Stimulated activated CD4-positive, alpha-beta T cell treated with anti-CD3 and anti-CD28 coated beads, Interleukin-1b, Interleukin-23, amount 100 ng/mL, for 24 hours (primary cell): ENCODE measurements around the gene KCNJ18.
"Not testable (repeated sequence)": the region's sequence is repeated elsewhere in the genome, so short reads cannot be mapped to it uniquely, and the experiment has no call there.

ENCODE experiments used
- DNase-seq, 4 experiments: peaks; one replicate each; pipeline ENCODE4 v3.0.0-alpha.2; 2020; ENCODE audit warnings: low read depth in 4 of 4, low spot score in 1 of 4

Gene KCNJ18

GRCh38 chr17:21691883-21692703, at the start of gene KCNJ18:
TSS of gene KCNJ18 (plus strand) at chr17:21692523. CDS start at chr17:21702787, 10,264 bp downstream.
- DNase-seq: not testable (repeated sequence)

DNA sequence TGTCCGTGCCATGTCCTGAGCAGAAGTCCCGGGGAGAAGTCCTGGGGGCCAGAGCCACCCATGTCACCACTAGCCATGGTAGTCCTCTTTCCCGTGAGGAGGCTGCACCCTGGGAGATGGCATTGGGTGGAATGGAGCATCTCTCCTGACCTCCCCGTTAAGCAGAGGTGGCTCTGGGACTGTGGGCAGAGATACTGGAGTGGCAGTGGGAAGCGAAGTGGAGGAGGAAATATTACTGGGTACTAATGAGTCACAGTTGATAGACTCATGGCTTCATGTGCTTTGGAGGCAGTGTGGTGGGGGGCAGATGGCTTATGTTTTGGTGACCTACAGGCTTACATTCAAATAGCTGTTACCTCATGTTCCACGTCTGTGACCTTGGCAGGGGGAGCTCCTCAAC, 44.2 kb upstream of the KCNJ18 start:
- not testable (repeated sequence) for DNase-seq

DNA sequence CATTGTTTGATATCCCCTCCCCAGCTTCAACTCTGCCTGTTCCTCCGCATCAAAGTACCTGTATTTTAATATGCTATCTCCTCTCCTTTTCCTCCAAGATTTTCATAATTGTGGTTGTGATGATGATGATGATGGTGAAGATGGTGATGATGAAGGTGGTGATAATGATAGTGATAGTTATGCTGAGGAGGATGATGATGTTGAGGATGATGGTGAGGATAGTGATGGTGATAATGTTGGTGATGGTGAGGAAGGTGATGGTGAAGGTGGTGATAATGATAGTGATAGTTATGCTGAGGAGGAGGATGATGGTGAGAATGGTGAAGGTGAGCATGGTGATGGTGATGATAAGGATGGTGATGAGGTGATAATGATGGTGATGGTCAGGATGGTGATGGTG, 42.3 kb upstream of the KCNJ18 start:
- not testable (repeated sequence) for DNase-seq

GRCh38 chr17:21652049-21652448, 40.3 kb upstream of the KCNJ18 start:
- not testable (repeated sequence) for DNase-seq

DNA sequence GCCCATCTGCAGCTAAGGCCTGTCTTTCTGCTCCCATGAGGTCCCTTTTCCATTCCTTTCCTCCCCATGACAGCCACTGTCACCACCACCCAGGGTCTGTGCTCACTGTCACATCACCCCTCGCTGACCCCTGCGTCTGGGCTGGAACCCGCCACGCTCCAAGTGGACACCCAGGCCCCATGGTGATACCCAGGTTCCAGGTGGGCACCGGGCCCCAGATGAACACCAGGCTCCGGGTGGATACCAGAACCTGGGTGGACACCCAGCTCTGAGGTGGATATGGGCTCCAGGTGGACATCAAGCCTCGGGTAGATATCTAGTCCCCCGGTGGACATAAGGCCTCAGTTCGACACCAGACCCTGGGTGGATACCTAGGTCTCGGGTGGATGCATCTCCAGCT, 39.1 kb upstream of the KCNJ18 start:
- DNase-seq: not testable (repeated sequence)

GRCh38 chr17:21656518-21657309, 35.6 kb upstream of the KCNJ18 start:
- not testable (repeated sequence) for DNase-seq

DNA sequence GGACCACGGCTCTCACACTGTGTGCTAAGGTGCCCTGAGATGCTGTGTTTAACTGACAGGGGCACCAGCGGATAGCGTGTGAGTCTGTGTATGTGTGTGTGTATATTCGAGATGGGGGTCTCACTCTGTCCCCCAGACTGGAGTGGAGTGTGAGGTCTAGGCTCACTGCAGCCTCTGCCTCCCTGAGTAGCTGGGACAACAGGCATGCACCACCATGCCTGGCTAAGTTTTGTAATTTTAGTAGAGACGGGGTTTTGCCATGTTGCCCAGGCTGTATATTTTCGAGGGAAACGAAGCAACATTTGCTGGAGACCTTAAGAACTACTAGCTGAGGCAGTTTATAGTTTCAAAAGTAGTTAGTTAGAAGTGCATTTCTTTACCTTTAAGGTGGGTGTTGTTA, 32.7 kb upstream of the KCNJ18 start:
- not testable (repeated sequence) for DNase-seq

DNA sequence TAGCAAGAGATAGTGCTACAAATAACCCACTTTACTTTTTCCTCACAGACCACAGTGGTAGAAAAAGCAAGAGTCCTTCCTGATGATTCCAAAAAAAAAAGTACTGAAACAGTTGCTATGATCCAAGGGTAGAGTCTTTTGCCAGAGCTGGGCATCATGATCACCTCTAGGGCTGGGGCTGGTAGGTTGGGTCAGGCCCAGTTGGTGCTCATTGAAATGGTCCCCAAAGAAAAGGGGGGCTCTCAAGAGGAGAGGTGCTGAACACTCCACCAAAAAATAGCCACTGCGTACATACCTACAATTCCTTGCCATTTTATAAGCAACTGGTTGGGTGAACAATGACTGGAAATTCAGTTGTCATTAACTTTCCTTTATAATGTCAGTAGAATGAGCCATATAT, 30.9 kb upstream of the KCNJ18 start:
- DNase-seq: not testable (repeated sequence)

DNA sequence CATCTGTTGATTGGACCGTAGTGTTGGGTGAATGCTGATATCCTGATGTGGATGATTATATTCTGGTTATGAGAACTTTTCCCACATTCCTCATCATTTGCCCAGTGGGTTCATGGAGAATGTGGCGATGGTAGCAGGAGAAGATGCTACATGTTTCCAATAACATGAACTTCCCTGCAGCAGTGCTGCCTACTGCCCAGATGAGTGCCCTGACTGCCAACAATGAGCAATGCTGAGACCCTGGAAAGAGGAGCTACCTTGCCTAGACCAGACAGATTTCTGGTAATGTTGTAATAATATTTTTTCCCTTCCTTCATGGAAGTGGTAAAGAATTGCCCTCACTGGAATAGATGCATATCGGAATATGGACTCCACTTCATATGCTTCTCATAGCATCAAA, 29.2 kb upstream of the KCNJ18 start:
- not testable (repeated sequence) for DNase-seq

DNA sequence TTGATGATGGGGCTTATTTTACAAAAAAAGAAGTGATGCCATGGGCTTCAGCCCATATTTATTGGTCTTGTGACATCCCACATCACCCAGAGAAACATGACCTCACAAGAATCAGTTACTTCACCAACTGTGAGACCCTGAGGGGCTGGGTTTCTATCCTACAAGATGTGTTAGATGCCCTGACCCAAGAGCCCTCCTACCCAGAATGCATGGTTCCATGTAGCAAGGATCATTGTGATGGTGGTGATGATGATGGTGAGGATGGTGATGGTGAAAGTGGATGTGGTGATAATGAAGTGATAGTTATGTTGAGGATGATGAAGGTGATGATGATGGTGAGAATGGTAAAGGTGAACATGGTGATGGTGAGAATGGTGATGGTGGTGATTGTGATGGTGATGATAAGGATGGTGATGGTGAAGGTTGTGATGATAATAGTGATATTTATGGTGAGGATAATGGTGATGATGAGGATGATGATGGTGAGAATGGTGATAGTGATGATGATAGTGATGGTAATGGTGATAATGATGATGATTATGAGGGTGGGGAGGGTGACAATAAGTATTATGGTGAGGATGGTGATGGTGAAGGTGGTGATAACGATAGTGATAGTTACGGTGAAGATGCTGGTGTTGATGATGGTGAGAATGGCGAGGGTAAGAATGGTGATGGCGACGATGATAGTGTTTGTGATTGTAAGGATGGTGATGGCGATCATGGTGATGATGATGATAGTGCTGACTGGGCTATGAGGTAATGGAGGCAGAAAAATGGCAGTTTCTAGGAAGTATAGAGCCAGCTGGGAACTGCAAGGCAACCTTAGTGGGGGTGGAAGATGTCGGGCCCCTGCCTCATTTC, 28.5 kb upstream of the KCNJ18 start:
- not testable (repeated sequence) for DNase-seq

GRCh38 chr17:21665171-21665570, 27.2 kb upstream of the KCNJ18 start:
- not testable (repeated sequence) for DNase-seq

DNA sequence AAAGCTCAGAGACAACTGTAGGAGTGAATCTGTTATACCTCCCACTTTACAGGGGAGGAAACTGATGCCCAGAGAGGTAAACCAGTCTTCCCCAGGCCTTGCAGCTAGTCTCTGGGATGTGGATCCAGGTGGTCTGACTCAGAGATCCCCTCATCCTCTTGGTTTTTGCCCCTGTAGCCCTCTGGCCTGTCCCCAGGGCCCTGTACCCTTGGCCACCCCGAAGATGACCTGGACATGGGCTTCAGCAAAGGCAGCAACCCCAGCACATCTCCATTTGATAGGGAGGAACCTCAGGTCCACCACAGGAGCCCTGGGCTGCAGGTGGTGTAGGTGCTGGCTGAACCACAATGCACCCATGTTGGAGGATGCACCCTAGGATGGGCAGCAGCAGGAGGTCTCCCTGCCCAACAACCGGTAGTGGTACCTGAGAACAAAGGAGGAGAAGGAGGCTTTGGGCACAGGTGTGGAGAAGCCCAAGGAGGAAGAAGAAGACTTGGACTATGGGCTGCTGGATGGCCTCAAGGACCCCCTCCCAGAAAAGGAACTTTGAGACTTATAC, 26.3 kb upstream of the KCNJ18 start:
- DNase-seq: not testable (repeated sequence)

- not testable (repeated sequence) for DNase-seq
Observed at GRCh38 chr17:21666711-21667412, 25.5 kb upstream of the KCNJ18 start.

DNA sequence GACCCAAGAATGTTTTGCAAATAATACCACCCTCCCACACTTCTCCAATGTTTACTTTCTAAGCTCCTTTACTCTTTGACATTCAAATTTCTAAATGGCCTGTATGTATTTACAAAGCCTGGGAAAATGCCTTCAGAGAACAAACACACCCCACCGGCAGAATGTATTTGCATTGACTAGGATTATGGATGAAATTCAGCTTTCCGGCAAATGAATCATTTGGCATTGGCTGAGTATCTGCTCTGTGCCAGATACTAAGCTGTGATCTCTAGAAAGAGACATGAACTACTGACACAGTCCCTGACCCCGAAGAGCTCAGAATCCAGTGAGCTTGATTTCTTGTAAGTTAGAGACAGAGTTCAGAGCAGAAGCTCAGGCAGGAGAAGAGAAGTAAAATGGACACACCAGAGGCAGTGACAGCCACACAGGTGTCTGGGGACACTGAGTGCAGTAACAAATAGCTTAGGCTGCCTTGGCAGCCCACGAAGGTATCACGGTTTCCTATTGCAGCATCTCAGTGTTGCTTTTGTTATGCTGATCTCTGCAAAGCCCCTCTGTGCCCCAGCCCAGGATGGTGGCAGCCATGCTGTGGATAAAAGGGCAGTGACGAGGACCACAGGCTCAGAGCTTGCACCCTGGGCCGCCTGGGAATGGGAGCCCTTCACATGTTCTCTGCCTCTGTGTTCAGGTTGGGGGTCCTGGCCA, 24.8 kb upstream of the KCNJ18 start:
- DNase-seq: not testable (repeated sequence)

DNA sequence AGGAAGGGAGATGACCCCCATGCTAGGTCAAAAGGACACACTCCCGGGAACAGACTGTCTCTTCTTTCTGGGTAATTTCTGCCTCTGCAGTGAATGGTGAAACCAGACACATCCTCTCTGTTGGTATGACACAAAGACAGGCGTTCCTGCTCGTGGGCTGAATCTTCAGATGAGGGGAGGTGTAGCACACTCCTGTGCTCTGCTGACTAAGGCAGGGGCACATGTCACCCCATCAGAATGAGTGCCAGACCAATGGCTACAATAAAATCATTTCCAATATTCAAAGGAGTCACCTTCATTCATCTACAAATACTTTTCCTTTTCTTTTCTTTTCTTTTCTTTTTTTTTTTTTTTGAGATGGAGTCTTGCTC, 24.2 kb upstream of the KCNJ18 start:
- DNase-seq: not testable (repeated sequence)

DNA sequence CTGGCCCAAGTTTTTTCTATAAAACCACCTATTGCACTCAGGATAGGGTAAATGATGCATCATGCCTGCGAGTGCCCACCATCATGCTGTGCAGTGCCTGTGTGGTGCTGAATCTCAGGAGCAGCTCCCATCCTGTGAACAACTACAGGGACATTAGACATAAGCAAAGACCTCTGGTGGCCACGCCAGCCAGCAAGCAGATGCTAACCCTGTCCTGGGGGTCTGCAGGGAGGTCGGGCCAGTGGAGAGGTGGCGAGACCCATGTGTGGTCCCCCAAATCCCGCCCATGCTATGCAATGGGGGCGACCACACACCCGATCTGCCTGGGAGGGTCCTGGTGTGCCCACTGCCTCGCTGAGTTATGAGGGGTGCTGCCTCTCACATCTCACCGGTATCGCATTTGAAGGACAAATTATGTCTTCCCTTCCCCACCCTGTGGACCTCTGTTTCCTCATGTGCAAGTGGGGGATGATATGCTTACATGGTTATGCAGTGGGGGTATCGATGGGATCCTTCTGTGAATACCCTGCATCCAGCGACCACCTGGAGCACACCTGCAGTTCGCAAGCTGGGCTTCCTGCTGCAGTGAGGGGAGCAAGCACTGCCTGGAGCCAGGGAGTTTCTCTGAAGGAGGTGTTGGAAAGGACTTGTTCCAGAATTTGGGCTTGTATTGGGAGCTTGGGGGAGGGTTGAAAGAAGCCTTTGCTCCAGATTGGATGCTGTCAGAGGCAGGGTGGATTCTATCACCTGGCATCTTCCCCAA, 23.4 kb upstream of the KCNJ18 start:
- DNase-seq: not testable (repeated sequence)

- not testable (repeated sequence) for DNase-seq
Observed at GRCh38 chr17:21669616-21670360, 22.5 kb upstream of the KCNJ18 start.
